Thyroid gland (tissue), 4 donors: ENCODE data around the gene ERF. TPM values are rescaled to one million over a fixed set of nuclear protein-coding genes. Genes with fewer than 3 reads are reported as not detected.

ENCODE experiments used
- DNase-seq, 2 donors: peaks; one replicate each; pipeline ENCODE4 v3.0.0-alpha.2; 2019
- H3K27ac ChIP-seq, 3 donors: fragments of 200-600 bp; sonication (generic); 1 replicate in 2 of 3; 2 replicates in 1 of 3; pipeline ENCODE4 v1.5.1; 2016 to 2019; ENCODE audit warnings: mild to moderate bottlenecking in 1 of 3, moderate library complexity in 1 of 3
- H3K27me3 ChIP-seq: fragments of 200-600 bp; sonication (generic); one replicate; pipeline ENCODE4 v1.5.1; 2019
- H3K36me3 ChIP-seq, 2 donors: fragments of 200-600 bp; sonication (generic); one replicate each; pipeline ENCODE4 v1.5.1; 2016 to 2019
- H3K4me1 ChIP-seq, 2 donors: fragments of 200-600 bp; sonication (generic); one replicate each; pipeline ENCODE4 v1.5.1; 2017 to 2019
- H3K4me3 ChIP-seq, 3 donors: fragments of 200-600 bp; sonication (generic); replicated peaks in 1 of 3; 1 replicate in 2 of 3; 2 replicates in 1 of 3; pipeline ENCODE4 v1.5.1; 2016; ENCODE audit warnings: mild to moderate bottlenecking in 1 of 3
- H3K9me3 ChIP-seq: fragments of 200-600 bp; sonication (generic); one replicate; pipeline ENCODE4 v1.5.1; 2017
- POLR2A ChIP-seq, 2 donors: fragments of 450-650 bp; IDR thresholded peaks; one replicate each; pipeline ENCODE4 v1.6.1; 2017; ENCODE audit warnings: antibody characterized with exemption in 2 of 2, mild to moderate bottlenecking in 2 of 2, moderate library complexity in 1 of 2
- WGBS, 2 donors: methylation state at CpG; one replicate each; pipeline ENCODE4 v1.1.5; 2017; 5-methylcytosine and 5-hydroxymethylcytosine counted together
- intact Hi-C: fragments of 100-400 bp; cut with DNase I; formaldehyde crosslinking; loops from one replicate; pipeline ENCODE4 v1.15.1; 2023
- total RNA-seq, 4 donors: library from RNA; depleted of rRNA; stranded (reverse); fragments of >200 nt; gene quantifications; one replicate each; pipeline ENCODE4 v1.2.3, GENCODE V29; 2016
- TF ChIP-seq, protein P1 (sequence below), 6 experiments: fragments of 200-600 bp in 3 of 6; fragments of 450-650 bp in 3 of 6; sonication (generic) in 3 of 6; IDR thresholded peaks; one replicate each; pipeline ENCODE4 v1.5.1; 2016 to 2019; ENCODE audit warnings: antibody characterized with exemption in 6 of 6, mild to moderate bottlenecking in 2 of 6, inconsistent platforms in 1 of 6, moderate library complexity in 1 of 6

Gene ERF
- total RNA-seq, 4 donors from 2014 or later, result 27.5 to 50.2 (median 39.2) TPM

DNA sequence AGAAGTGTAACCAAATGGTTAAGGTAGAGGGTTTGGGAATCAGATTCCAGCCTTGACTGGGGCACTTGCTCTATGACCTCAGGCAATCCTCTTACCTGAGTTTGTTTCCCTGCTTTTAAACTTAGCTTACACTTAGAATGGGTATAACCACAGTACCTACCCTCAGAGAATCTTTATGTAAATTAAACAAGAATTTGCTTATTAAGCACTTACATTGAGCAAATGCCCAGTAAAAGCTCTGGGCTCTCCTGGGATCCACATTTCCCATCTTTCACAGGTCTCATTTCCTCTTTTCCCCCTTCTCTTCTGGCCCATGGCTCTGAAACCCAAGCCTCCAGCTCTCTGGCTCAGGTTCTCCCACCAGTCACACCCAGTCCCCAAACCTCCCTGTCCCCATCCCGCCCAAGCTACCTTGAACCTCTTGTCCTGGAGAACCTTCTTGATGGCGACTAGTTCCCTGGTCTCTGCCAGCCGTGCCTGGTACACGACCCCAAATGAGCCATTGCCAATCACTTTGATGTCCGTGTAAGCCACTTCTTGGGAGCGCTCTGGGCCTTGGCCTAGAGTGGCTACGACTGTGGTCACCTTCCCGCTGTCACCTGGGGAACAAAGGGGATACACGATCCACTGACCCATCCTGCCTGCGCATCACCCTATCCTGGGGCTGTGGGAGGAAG lies 15.2 kb downstream of the ERF start:
- Histone ChIP-seq H3K4me1 (peaks cover 22 to 27% of the 10 kb centered on the region in 2 donors), H3K27ac (no peak overlapping the region), H3K36me3 (peaks cover 16 to 20% of the 10 kb centered on the region in 2 donors), H3K4me3 (no peak overlapping the region), H3K9me3 (no peaks in the 10 kb centered on the region), H3K27me3 (no peaks in the 10 kb centered on the region)
- TF ChIP-seq POLR2A (IDR thresholded peaks at IDR 0.05), result no peak
- TF ChIP-seq, protein P1, sequence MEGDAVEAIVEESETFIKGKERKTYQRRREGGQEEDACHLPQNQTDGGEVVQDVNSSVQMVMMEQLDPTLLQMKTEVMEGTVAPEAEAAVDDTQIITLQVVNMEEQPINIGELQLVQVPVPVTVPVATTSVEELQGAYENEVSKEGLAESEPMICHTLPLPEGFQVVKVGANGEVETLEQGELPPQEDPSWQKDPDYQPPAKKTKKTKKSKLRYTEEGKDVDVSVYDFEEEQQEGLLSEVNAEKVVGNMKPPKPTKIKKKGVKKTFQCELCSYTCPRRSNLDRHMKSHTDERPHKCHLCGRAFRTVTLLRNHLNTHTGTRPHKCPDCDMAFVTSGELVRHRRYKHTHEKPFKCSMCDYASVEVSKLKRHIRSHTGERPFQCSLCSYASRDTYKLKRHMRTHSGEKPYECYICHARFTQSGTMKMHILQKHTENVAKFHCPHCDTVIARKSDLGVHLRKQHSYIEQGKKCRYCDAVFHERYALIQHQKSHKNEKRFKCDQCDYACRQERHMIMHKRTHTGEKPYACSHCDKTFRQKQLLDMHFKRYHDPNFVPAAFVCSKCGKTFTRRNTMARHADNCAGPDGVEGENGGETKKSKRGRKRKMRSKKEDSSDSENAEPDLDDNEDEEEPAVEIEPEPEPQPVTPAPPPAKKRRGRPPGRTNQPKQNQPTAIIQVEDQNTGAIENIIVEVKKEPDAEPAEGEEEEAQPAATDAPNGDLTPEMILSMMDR (IDR thresholded peaks at IDR 0.05), result no peak
- 88 to 93% methylated on average over 10 of the region's 10 CpGs for WGBS, 2 donors
- DNase-seq, result no peak
- intact Hi-C loops, result no loop called here

DNA sequence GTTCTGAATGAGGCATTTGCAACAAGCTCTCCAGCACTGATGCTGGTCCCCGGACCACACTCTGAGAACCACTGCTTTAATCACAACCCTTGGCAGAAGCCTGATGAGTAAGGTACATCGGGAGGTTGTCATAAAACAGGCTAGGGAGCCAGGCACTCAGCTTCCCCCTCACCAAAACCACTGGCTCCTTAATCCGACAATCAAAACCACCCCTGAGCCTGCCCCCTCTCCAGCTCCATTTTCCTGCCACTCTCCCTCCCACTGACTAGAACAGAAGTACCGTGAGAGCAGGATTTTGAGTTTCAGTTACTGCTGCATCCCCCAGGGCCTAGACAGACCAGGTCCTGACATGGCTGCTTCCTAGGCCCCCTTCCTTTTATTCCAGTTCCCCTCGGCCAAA lies 19.7 kb downstream of the ERF start:
- H3K27ac ChIP-seq, result no peak overlapping the region
- no peak for TF ChIP-seq POLR2A (IDR thresholded peaks at IDR 0.05)
- TF ChIP-seq, protein P1 (IDR thresholded peaks at IDR 0.05), result no peak
- H3K9me3 ChIP-seq, result no peaks in the 10 kb centered on the region
- no peaks in the 10 kb centered on the region for H3K27me3 ChIP-seq
- peaks cover 0 to under 1% of the 10 kb centered on the region in 2 donors for H3K4me1 ChIP-seq
- DNase-seq, result no peak
- WGBS, 2 donors, result 68 to 80% methylated on average over 5 of the region's 5 CpGs
- peaks cover 54 to 60% of the 10 kb centered on the region in 2 donors for H3K36me3 ChIP-seq
- intact Hi-C loops, result no loop called here
- no peak overlapping the region for H3K4me3 ChIP-seq

DNA sequence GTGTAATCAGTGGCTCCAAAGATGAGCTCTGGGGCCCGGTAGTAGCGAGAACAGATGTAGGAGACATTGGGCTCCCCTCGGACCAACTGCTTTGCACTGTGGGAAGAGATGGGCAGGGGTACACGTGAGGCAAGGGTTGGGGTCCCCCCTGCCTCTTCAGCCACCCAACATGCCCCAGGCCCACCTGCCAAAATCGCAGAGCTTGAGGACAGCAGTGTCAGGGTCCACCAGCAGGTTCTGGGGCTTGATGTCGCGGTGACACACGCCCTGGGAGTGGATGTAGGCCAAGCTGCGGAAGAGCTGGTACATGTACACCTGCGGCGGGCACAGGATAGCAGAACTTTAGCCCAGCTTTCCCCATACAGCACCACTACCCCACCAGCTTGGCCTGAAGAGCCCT lies 20.6 kb downstream of the ERF start:
- DNase-seq, result no peak
- H3K4me1 ChIP-seq, result no peaks in the 10 kb centered on the region
- peaks cover 62 to 66% of the 10 kb centered on the region in 2 donors for H3K36me3 ChIP-seq
- H3K27ac ChIP-seq, result no peak overlapping the region
- TF ChIP-seq POLR2A (IDR thresholded peaks at IDR 0.05), result no peak
- TF ChIP-seq, protein P1 (IDR thresholded peaks at IDR 0.05), result no peak
- intact Hi-C loops, result no loop called here
- no peak overlapping the region for H3K4me3 ChIP-seq
- no peaks in the 10 kb centered on the region for H3K27me3 ChIP-seq
- 90 to 98% methylated on average over 3 to 11 of the region's 11 CpGs for WGBS, 2 donors
- H3K9me3 ChIP-seq, result no peaks in the 10 kb centered on the region

DNA sequence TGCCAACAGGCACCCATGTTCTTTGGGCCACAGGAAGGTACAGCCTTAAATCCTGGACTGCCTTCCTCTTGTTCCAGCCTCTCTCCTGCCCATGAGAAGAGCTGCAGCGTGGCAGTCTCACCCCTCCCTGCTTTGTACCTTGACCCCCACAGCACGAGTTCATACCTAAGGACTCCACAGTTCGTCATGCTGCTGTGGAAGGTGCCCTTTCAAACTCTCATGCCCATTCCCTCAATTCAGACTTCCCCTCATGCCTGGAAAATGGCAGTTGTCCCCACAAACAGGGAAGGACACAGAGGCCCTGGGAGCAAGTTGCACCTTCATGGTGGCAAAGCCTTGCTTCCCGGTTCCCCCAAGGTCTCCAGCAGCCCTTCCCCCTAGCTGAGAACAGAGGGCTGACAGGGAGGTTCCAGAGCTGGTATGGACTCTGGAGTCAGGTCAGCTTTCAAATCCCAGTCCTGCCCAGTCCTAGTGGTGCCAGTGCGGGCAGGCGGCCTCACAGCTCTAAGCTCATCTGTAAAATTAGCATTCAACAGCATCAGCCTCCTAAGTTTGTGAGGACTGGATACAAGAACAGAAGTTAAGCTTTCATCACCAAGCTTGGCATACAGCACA lies 21.1 kb downstream of the ERF start:
- no peak for DNase-seq
- no peaks in the 10 kb centered on the region for H3K9me3 ChIP-seq
- intact Hi-C loops, result no loop called here
- no peak overlapping the region for H3K4me3 ChIP-seq
- H3K36me3 ChIP-seq, result peaks cover 65 to 68% of the 10 kb centered on the region in 2 donors
- no peak overlapping the region for H3K27ac ChIP-seq
- 87 to 97% methylated on average over 6 of the region's 6 CpGs for WGBS, 2 donors
- TF ChIP-seq POLR2A (IDR thresholded peaks at IDR 0.05), result no peak
- TF ChIP-seq, protein P1 (IDR thresholded peaks at IDR 0.05), result no peak
- no peaks in the 10 kb centered on the region for H3K4me1 ChIP-seq
- no peaks in the 10 kb centered on the region for H3K27me3 ChIP-seq

DNA sequence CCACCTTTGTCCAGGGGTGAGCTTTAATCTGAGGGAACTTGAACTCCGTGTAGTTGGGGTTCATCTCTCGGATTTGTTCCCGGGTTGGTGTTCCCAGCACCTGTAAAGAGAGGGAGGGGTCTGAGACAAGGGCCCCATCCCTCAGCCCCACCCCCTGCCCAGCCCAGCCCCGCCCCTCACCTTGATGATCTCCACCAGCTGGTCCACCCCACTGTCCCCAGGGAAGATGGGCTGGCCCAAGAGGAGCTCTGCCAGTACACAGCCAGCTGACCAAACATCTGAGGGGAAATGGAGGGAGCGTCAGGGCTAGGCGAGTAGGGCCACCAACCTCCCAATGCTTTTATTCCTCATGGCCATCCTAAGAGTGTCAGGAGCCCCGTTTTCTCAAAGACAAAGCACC lies 21.8 kb downstream of the ERF start:
- TF ChIP-seq, protein P1 (IDR thresholded peaks at IDR 0.05), result no peak
- no peak for TF ChIP-seq POLR2A (IDR thresholded peaks at IDR 0.05)
- Histone ChIP-seq H3K27me3 (no peaks in the 10 kb centered on the region), H3K4me3 (no peak overlapping the region), H3K9me3 (no peaks in the 10 kb centered on the region), H3K36me3 (peaks cover 65 to 68% of the 10 kb centered on the region in 2 donors), H3K4me1 (no peaks in the 10 kb centered on the region), H3K27ac (no peak overlapping the region)
- no peak for DNase-seq
- 81 to 83% methylated on average over 5 to 6 of the region's 7 CpGs for WGBS, 2 donors
- intact Hi-C loops, result no loop called here
